NK-92 treated with Interleukin-12 subunit alpha and Interleukin-12 subunit beta, amount 100 ng/mL, for 24 hours (cell line): ENCODE data around the gene SYT7.
A peak's percentile ranks its signal among the peaks of the same experiment; 100 is the strongest.

ENCODE experiments used
- DNase-seq: peaks from one replicate; lab custom pipeline; 2025; lab: John Stamatoyannopoulos, UW

SYT7 gene

DNA sequence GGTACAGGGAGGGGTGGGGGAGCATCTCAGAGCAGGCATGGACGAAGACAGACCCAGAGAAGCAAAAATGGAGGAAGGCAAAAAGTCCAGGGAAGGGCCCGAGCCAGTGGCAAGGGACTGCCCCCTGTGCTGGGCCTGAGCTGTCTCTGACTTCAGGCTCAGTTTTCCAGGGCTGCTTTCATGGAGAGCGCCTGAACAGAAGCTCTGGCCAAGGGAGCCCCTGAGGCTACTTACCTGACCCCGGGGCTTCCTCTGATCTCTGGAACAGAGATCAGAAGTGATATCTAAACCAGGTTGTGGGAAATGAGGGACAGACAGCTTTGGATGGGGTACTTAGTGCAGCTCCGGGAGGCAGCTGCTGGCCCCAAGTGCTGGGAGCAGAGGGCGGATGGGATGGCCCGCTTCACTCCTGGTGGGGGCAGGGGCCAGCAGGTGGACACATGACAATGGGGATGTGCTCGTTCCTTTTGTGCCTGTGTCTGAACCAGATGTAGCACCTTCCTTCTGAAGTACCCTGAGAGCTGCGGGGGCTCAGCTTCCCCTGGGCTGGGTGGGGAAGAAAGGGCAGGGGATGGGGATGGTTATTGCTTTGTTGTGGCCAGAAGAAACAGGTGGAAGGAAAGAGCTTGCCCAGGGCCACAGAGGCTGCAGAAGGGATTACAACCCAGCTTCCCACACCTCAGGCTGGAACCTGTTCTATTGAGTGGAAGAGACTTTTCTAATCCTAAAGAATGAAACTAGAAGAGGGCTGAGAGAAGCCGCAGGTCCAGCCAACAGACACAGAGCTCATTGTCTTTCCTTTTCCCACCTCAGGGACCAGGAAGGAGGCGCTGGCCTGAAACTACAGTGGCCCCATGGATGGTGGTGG, 66.6 kb downstream of the SYT7 start:
- DNase-seq, result no peak

DNA sequence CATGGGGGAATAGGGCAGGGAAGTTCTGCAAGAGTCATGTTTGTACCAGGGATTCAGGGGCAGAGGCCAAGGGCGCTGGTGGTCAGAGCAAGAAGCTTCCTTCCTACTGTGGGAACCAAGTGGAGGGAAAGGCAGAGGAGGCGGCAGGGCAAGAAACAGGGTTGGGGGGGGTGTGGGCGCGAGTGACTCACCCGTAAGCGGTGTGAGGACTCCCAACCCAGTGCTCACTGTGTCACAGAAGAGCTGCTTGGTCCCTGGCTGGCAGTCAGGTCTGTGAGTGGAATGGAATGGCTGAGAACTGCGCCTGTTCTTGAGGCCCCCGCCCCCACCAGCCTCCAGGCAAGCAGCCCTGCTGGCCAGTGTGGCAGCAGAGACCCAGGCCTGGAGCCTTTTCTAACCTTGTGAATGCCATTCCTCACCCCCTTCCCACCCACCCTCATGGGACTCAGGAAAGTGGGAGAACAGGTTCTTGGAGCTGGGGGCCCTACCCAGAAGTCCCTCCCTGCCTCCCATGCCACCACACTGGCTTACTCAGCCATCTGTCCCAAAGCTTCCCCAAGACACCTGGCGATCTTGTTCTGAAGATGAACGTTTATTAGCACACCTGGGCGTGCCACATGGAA, 67.6 kb downstream of the SYT7 start:
- DNase-seq, result no peak

DNA sequence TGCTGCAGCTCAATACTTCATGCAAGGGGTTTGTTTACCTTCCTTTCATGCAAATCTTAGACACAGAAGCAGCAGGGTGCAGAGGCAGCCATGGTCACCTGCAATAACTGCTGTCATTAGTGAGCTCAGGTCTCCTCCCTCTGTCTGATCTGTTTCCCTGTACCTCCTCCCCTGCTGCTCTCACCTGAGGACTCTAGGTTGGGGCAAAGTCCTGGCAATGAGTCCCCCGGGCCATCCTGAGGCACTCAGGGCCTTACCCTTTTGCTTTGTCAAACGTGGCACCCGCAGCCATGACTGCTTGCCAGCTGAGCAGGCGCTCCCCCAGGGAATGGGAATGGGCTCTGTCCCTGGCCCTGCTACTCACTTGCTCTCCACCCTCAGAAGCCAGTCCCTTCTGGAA, 68.4 kb downstream of the SYT7 start:
- no peak for DNase-seq

DNA sequence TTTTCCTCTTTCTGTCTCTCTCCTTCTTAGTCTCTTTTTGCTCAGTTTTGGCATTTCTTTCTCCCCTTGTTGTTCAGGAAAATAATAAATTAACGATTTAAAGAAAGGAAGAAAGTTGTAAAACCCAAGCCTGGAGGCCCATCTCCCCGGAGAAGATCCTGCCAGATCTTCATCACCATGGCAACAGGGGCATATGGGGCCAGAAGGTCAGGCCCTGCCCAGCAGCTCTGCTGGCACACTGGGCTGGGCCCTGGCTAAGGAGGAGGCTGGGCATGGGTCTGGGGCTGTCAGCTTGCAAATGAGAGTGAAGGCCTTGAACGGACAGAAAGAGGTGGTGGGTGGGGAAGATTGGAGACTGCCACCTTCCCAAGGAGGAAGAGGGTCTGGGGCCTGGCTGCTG, 69.5 kb downstream of the SYT7 start:
- DNase-seq, result no peak

DNA sequence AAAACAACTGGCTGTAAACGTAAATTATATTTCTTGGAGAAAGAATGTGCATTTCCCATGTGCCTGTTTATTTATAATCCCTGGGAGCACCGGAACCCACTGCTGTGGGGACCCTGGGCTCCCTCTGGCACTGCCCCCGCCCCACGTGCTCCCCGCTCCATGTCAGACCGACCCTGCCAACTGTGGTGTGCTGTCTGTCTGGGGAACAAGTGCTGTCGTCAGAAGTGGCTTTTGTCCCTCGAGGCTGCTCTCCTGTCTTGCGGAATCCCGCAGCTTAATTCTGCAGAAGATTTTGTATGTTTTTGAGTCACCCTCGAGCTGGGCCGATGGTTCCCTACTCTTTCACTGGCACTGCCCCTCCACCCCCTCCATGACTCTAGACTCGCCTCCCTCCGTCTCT, 69.9 kb downstream of the SYT7 start:
- no peak for DNase-seq

DNA sequence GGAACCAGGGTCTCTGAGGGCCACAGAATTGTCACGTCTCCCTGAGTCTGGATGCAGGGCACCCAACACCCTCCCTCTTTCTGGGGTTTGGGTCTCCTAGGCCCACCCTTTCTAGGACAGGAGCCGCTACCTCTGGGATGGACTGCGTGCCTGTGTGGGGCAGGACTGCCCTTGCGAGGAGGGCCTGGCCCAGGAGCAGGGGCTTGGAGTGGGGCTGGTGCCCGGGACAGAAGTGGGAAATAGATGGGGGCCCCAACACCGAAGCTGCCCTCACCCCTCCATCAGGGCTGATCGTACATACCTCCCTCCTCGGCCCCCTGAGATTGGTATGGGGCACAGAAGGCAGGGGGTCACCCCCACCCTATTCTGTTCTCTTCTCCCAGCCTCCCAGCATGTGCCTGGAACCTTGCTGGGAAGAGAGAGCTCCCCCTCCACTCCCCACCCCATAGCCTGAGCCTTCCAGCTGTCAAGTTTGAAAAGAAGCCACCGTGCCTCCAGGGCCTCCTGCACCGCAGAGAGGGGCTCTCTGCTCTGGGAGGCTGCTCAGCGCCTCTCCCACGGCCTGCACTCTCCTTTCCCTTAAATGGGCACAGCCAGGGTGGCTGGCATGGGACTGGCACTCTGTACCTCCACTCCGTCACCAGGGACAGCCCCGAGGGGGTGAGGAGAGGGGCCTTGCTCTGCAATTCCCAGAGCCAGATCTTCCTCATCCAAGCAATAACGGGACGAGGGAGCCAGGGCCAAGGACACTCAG, 70.5 kb downstream of the SYT7 start:
- DNase-seq, result no peak

DNA sequence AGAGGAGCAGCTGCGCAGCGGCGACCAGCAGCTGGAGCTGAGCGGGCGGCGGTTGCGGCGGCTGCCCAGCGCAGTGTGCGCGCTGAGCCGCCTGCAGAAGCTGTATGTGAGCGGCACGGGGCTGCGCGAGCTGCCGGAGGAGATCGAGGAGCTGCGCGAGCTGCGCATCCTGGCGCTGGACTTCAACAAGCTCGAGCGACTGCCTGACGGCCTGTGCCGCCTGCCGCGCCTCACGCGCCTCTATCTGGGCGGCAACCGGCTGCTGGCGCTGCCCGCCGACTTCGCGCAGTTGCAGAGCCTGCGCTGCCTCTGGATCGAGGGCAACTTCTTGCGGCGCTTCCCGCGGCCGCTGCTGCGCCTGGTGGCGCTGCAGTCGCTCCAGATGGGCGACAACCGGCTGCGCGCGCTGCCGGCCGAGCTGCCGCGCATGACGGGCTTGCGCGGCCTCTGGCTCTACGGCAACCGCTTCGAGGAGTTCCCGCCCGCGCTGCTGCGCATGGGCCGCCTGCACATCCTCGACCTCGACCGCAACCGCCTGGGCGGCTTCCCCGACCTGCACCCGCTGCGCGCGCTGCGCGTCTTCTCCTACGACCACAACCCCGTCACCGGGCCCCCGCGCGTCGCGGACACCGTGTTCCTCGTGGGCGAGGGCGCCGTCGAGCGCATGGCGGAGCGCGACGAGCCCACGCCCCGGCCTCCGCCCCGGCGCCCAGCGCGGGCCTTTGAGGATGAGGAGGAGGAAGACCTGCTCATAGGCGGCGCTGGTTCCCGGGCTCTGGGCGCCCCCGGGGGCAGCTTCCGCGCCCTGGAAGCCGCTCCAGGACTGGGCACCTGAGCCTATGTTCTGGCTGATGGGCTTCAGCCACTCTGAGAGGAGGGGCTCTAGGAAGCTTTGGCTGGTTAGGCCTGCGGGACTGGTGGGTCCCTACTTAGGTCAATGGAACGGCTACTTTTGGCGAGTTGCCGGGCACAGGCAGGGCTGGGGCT, 71.5 kb downstream of the SYT7 start:
- no peak for DNase-seq

DNA sequence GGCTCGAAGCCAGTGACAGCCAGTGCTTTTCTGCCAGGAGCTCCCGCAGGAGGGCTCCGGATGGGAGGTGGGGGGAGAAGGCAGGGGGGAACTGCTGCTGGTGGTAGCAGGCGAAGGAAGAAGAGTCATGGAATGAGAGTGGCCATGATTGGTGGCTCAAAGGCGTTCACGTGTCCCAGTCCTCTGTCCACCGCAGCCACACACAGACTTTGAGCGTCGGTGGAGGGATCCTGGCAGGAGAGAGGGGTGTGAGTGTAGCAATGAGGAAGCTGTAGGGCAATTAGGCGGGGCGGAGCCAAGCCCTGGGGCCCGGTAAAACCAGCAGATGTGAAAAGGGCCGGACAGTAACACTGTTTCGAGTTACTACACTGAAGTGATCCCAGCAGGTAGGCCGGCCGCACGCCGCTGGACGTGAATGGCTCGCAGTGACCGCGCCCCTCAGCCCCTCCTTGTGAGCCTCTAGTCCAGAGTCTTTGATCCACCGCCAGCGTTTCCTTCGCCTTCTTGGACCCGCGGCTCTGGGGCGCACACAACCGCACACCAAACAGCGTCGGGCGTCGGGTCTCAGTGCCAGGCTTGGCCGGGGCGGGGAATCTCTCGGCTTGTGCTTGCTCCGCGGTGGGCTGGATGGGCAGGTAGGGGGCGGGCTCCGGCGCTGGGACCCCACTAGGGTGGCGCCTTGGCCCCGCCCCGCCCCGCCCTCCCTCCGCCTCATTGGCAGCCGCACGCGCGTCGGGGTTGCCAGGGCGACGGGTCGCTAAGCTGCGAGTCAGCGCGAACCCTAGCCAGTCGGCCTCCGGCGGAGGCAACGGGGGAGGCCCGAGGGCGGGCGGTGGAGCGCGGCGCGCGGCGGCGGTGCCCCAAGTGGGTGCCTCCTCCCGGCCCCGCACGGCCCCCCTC, 72.7 kb downstream of the SYT7 start, which contains the start of gene LRRC10B:
Gene LRRC10B, plus strand, starts transcription at position 788 of the 900 bp plus-strand sequence. CDS start 250 bp downstream, outside the sequence.
- DNase-seq, result no peak

DNA sequence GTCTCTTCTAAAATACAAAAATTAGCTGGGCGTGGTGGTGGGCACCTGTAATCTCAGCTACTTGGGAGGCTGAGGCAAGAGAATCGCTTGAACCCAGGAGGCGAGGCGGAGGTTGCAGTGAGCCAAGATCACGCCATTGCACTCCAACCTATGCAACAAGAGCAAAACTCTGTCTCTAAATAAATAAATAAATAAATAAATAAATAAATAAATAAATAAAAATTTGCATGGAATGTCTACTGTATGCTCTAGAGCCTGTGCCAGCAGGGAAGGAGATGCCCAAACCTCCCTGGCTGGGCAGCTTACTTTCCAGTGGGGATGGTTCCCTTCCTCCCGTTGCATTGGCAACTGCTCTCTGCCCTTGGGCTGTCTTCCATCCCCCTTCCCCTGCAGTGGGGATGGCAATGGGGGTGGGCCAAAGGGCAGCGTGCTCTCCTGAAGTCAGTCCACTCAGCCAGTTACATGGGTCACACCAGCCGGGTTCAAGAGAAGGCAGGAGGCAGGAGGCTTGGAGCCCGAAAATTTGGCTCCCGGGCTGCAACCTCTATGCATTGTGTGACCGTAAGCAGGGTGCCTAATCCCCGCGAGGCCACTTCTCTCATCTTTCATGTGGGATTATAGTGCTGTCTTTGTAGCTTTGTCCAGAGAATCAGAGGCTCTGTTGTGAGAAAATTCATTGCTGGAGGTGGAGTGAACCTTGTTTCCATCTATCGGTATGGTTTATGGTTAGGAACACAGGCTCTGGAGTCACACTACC, 73.7 kb downstream of the SYT7 start:
- DNase-seq, result no peak

DNA sequence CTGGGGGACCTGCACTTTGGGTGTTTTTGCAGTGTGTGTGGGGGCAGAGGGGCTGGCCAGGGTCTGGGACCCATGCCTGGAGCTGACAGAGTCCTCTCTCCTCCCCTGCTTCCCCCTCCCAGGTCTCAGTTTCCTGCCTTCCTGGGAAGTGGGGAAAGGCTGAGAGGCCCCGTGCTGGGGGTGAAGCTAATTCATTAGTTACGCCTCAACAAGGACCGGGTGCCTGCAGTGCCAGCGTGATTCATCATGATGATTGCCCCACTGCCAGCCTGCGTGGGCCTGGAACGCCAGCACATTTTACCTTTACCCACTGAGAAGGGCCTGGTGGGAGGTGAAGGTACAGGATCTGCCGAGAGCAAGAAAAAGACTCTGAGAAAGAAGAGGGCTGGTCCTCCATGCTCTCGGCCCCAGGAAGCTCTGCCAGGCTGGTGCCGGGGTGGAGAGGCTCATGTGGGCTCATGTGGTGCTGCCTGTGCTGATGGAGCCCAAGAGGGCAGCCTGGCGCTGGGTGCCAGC, 75.2 kb downstream of the SYT7 start:
- DNase-seq, result no peak

DNA sequence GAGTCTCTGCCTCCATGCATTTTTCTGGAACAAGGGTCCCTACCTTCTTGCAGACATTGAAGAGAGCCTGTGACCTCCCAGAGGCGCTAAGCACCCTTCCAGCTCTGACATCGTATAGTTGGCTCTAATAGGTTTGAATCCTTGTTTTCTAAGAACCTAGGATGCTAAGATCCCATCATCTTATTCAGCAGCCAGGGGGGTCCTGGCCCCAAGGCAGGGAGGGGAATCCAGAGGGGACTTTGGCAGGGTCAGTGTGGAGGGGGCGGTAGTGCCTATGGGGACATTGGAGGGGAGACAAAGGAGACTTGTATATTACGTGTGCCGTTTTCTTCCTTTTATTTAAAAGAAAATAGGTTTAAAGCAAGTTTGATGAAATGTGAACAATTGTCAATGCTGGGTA, 75.8 kb downstream of the SYT7 start:
- DNase-seq, result no peak

DNA sequence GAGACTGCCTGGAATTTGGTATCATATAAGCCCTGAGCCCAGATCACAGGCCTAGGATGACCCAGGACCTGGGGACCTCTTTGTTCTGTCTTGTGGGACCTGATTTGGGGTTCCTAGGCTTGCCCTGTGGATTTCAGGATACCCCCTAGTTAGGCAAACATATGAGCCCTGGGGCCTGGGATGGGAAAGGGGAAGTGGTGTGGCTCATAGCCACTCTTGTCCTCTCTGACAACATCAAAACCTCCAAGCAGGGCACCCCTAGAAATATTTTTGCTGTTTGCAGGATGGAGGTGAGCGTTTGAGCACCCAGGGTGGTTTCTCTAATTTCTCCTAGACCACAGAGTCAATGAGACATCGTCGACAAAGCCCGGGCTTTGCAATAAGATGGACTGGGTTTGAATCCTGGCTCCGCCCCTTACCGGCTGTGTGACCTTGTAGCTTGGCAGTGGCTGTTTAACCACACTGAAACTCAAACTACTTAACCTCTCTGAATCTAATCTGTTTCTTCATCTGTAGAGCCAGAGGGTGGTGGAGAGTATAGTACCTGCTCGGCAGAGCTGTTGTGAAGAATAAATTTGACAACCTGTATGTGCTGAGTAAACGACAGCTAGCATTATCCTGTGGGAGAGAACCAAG, 77.6 kb downstream of the SYT7 start:
- DNase-seq, result no peak

DNA sequence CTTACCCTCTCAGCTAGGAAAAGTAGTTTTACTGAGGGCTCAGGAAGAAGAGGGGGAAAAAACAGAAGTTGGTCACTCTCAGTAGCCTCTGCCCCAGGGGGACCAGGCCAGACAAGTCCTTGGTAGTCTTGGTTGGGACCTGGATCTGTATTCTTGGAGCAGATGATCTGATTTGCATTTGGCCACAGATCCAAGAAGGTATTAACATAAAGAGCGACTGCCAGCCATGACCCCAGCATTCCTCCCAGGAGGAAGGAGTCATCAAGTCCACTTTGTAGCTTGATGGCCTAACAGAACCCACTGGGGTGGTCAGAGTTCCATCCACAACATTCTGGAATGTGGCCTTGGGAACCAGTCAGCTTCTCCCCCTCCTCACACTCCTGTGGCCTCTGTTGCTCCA, 78.4 kb downstream of the SYT7 start:
- DNase-seq, result no peak

DNA sequence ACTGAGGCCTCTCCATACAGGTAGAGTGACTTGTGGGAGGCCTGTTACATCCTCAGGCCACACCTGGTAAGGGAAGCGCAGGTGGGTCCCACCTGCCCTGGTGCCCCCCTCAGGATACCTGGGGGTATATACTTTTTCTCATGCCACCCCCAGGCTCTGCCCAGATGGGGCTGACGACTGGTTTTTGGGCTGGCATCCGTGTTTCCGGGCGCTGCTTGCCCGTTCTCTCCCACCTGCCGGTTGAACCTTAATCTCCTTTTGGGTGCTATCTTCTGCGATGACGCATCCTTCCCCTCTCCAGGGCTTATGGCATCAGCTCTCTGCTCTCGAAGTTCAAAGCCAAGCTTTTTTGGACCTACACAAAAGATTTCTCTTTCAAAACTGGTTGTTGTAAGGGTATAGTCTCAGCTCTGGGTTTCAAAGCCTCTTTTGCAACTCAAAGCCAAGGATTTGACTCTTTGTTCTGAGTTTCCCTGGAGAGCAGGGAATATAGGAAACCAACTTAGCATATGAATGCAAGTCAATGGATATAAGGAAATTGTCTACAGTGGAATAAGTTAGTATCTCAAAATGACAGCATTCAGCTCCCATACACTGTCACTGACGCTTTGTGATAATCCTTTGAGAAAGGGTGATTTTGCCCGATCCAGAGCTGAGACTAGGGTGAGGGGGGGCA, 80.9 kb downstream of the SYT7 start:
- DNase-seq, result no peak

DNA sequence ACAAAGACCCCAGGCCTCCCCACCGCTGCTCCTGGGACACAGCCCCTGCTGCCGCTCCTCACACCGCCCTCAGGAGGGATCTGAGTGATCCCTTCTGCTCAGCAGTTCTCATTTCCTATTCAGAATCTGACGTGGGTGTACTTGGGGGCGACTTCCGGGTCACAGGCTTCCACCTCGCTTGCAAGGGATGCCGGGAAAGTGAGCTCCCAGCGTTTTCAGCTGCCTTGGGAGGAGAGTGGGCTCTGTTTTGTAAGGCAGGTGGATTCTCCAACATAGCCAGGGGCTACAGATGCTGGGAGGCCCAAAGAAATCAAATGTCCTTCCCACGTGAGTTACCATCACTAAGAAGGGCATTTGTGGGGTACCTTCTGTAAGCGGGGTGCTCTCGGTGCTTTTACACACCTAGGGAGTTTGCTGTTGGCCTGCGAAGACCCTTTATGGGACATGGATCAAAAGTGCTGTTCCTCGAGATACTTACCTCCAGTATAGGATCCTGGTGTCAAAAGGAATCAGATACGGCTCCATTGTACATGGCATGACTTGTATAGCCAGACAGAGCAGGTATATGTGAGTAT, 82.0 kb downstream of the SYT7 start:
- peak; percentile 30 for DNase-seq

DNA sequence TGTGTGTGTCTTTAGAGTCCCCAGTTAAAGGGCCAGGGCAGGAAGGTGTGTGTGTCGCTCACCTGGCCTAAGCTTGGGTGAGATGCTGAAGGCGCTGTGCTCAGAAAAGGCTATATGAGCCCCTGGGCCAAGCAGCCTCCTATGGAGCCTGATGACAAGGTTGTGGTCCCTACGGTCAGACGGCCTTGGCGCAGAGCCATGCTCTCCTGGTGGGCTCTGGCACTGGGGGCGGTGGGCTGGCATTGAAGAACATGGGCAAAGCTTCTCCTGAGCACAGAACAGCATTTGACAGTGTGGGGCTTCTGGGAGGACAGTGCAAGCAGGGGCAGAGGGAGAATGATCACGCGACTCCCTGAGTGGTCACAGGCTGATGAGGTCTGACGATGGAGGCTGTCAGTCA, 83.0 kb downstream of the SYT7 start:
- DNase-seq, result no peak

DNA sequence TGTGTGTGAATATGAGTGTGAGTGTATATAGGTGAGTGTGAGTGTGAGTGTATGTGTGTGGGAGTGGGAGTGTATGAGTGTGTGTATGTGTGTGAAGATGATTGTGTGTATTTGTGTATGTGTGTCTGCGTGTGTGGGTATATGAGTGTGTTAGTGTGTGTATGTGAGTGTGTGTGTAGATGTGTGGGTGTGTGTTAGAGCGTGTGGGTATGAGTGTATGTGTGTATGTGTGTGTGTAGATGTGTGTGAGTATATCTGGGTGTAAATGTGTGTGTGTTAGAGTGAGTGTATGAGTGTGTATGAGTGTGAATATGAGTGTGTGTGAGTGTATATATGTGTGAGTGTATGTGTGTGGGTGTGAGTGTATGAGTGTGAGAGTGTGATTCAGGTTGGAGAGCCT, 83.4 kb downstream of the SYT7 start:
- no peak for DNase-seq
